Measurements from ENCODE around the gene ROR2. TPM values are rescaled to one million over a fixed set of nuclear protein-coding genes. Genes with fewer than 3 reads are reported as not detected.
A peak's percentile ranks its signal among the peaks of the same experiment; 100 is the strongest.

The ROR2 gene
- total and polyA plus RNA-seq, 2 of the 8 experiments (the other 6 are each of a cell fraction or from before 2014, with no cell fraction given) = 2.7 to 4.3 TPM

DNA sequence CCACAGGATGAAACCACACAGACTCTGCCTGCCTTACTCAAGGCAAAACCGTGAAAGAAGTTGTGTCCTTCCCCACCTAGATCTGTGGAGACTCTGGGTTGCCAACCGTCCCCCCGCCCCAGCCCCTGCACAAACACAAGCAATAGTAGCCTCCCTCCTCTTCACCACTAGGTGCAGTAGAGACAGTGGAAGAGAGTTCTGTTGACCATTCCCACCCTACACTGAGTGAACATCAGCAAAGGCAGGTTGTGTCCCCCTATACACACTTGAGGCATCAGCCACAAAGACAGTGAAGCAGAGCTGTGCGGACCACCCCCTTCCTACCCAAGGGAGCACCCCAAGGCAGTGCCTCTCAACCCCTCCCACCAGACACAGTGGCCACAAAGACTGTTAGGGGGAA, 302.7 kb downstream of the ROR2 start:
- Histone ChIP-seq H3K4ac (replicated peaks; ENCODE audit: insufficient read length, low read depth, low read length) (no peak overlapping the region), H4K91ac (replicated peaks; ENCODE audit: insufficient read length, low read length) (no peak overlapping the region), H4K20me1 (replicated peaks in 1 of 2; ENCODE audit: control insufficient read depth in 1 of 2, insufficient read depth in 2 of 2, low read length in 2 of 2) (no peaks in the 10 kb centered on the region), H3K14ac (ENCODE audit: insufficient read length) (no peak overlapping the region), H3K9ac (replicated peaks in 1 of 4; ENCODE audit: extremely low read depth in 1 of 4, low read depth in 3 of 4, low read length in 3 of 4) (no peak overlapping the region), H3K79me2 (ENCODE audit: control insufficient read depth in 1 of 2, insufficient read depth in 2 of 2, low read length in 2 of 2) (no peaks in the 10 kb centered on the region), H3K23me2 (ENCODE audit: low read depth, low read length) (no peaks in the 10 kb centered on the region), H2AFZ (ENCODE audit: low read length) (no peak overlapping the region), H4K8ac (ENCODE audit: extremely low read depth, insufficient read depth, low read length) (no peak overlapping the region), H4K5ac (ENCODE audit: insufficient read length, low read depth, low read length) (no peak overlapping the region), H3K4me2 (ENCODE audit: insufficient read depth in 1 of 2, low read depth in 2 of 2, low read length in 2 of 2) (no peak overlapping the region), H3K23ac (ENCODE audit: insufficient read length) (no peak overlapping the region), H2BK120ac (replicated peaks; ENCODE audit: low read depth, low read length) (no peak overlapping the region), H2BK12ac (ENCODE audit: low read depth, low read length) (no peak overlapping the region), H2BK20ac (ENCODE audit: low read length) (no peak overlapping the region), H3K36me3 (ENCODE audit: control insufficient read depth in 2 of 4, insufficient read depth in 4 of 4, low read length in 3 of 4) (no peaks in the 10 kb centered on the region), H3K18ac (ENCODE audit: extremely low read depth, low read length) (no peak overlapping the region), H3K56ac (replicated peaks; ENCODE audit: insufficient read length, low read depth, low read length) (no peak overlapping the region), H3K27ac (ENCODE audit: low read depth, low read length) (no peak overlapping the region), H3K4me1 (replicated peaks in 1 of 4; ENCODE audit: control insufficient read depth in 3 of 4, insufficient read depth in 4 of 4, low read length in 3 of 4) (no peaks in the 10 kb centered on the region), H3K9me3 (ENCODE audit: insufficient read depth in 2 of 2, low read depth in 1 of 2, low read length in 1 of 2) (no peaks in the 10 kb centered on the region), H3K27me3 (replicated peaks in 1 of 4; ENCODE audit: control insufficient read depth in 3 of 4, extremely low read depth in 1 of 4, insufficient read depth in 3 of 4, low read length in 3 of 4) (no peaks in the 10 kb centered on the region), H2BK15ac (ENCODE audit: low read length) (no peak overlapping the region), H2AK5ac (ENCODE audit: low read depth, low read length) (no peak overlapping the region), H3K79me1 (ENCODE audit: low read depth, low read length) (no peaks in the 10 kb centered on the region), H2BK5ac (ENCODE audit: low read depth, low read length) (no peak overlapping the region), H3K4me3 (ENCODE audit: extremely low read depth in 1 of 4, insufficient read depth in 2 of 4, low read depth in 3 of 4, low read length in 4 of 4) (no peak overlapping the region)
- FAIRE-seq = no peak
- ChIA-PET POLR2A (ENCODE audit: partially characterized antibody) (no interaction called here), CTCF (ENCODE audit: partially characterized antibody) (interaction anchor here (0.8 to 4.5 kb wide), 2 partner anchors 13 to 48 kb away, joined by 5 to 25 read pairs; no protein-coding TSS in a partner anchor)
- 71% methylated on average over 4 of the region's 4 CpGs; no CpG with 5 or more reads in 1 of the 2 experiments for WGBS, 2 experiments (ENCODE audit: extremely low coverage in 1 of 2, insufficient coverage in 1 of 2, insufficient read length in 1 of 2, insufficient replicate concordance in 2 of 2, low coverage in 1 of 2, low lambda C conversion rate in 2 of 2, missing lambda C conversion rate in 1 of 2)
- no peak for DNase-seq (ENCODE audit: low read depth in 1 of 2, low spot score in 2 of 2)
- no peak for TF ChIP-seq EP300 (IDR thresholded peaks at IDR 0.05; ENCODE audit: borderline replicate concordance in 1 of 2, low read depth in 2 of 2, low read length in 2 of 2)
- TF ChIP-seq RAD21 (IDR thresholded peaks at IDR 0.05 in 1 of 2, conservative IDR thresholded peaks at IDR 0.05 in 1 of 2; ENCODE audit: low read depth in 2 of 2, low read length in 2 of 2) = peak in 1 of 2 experiments; percentile 27; a peak in 2 of 4 replicates
- no peak for TF ChIP-seq FOSL1 (IDR thresholded peaks at IDR 0.05; ENCODE audit: insufficient read depth, low read depth, low read length)
- TF ChIP-seq, protein P1, sequence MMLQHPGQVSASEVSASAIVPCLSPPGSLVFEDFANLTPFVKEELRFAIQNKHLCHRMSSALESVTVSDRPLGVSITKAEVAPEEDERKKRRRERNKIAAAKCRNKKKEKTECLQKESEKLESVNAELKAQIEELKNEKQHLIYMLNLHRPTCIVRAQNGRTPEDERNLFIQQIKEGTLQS (IDR thresholded peaks at IDR 0.05; ENCODE audit: insufficient read depth, low read depth, low read length) = no peak
- TF ChIP-seq CREB1 (IDR thresholded peaks at IDR 0.05) = no peak
- no peak for TF ChIP-seq KDM5A (IDR thresholded peaks at IDR 0.05; ENCODE audit: low read length)
- no peak for TF ChIP-seq GTF2F1 (IDR thresholded peaks at IDR 0.05; ENCODE audit: borderline replicate concordance, low read depth, low read length)
- TF ChIP-seq SAP30 (IDR thresholded peaks at IDR 0.05; ENCODE audit: insufficient read depth, insufficient replicate concordance, low read length) = no peak
- TF ChIP-seq RFX5 (IDR thresholded peaks at IDR 0.05; ENCODE audit: borderline replicate concordance, low read depth, low read length) = no peak
- no peak for TF ChIP-seq CHD2 (IDR thresholded peaks at IDR 0.05; ENCODE audit: low read length)
- no peak for TF ChIP-seq POLR2A (IDR thresholded peaks at IDR 0.05; ENCODE audit: control extremely low read depth in 1 of 2, low read depth in 2 of 2, low read length in 2 of 2)

Data from H1 (cell line).